GM12878 (cell line): Measurements from ENCODE around the gene WARS2. TPM values are rescaled to one million over a fixed set of nuclear protein-coding genes. Genes with fewer than 3 reads are reported as not detected.

Experiments
- ATAC-seq: fragments of 200-7000 bp; cut with Tn5 transposase; 3 replicates; pipeline ENCODE4 v1.9.1; 2020; ENCODE audit warnings: mild to moderate bottlenecking, moderate library complexity
- BruUV-seq: library from RNA; stranded (reverse); fragments of 400-500 nt; replicated peaks from 2 replicates; lab custom pipeline; 2021; lab: Mats Ljungman, UMichigan
- CTCF ChIA-PET: fragments of 300-600 bp; sonication (Branson Sonifier 250); formaldehyde crosslinking; extraction: SDS; loops from one replicate; lab custom pipeline; 2021; ENCODE audit warnings: inconsistent platforms; lab: Yijun Ruan, JAX
- POLR2A ChIA-PET: fragments of 350-600 bp; formaldehyde crosslinking; extraction: SDS; loops from one replicate; lab custom pipeline; 2021; ENCODE audit warnings: inconsistent platforms; lab: Charles Lee
- RAD21 ChIA-PET: fragments of 300-600 bp; sonication (Branson Sonifier 250); formaldehyde crosslinking; loops from one replicate; lab custom pipeline; 2023; ENCODE audit warnings: antibody characterized with exemption; ENCODE audit not compliant: unreplicated experiment; lab: Charles Lee
- SMC1A ChIA-PET: fragments of 300-600 bp; sonication (Branson Sonifier 250); formaldehyde crosslinking; loops from one replicate; lab custom pipeline; 2023; ENCODE audit not compliant: unreplicated experiment, uncharacterized antibody; lab: Charles Lee
- DNase-seq: peaks from one replicate; pipeline ENCODE4 v3.0.0-alpha.2; 2011; ENCODE audit warnings: low read depth, low spot score
- FAIRE-seq: peaks from 3 replicates; lab custom pipeline; 2011; peaks lifted over from hg19 to GRCh38; lab: Jason Lieb, UNC
- H2AFZ ChIP-seq: 2 replicates; pipeline ENCODE4 v1.6.0; 2011; ENCODE audit warnings: low read depth, low read length, control low read depth; ENCODE audit not compliant: control insufficient read depth
- H3K27ac ChIP-seq: 2 replicates; pipeline ENCODE4 v1.5.1; 2011; ENCODE audit warnings: control low read depth; ENCODE audit not compliant: control insufficient read depth, insufficient read depth
- H3K27me3 ChIP-seq, 2 experiments: replicated peaks in 1 of 2; 2 replicates each; pipeline versions ENCODE4 v1.6.0 to v1.6.1; 2011; ENCODE audit warnings: low read length in 1 of 2; ENCODE audit not compliant: control insufficient read depth in 2 of 2, insufficient read depth in 2 of 2
- H3K36me3 ChIP-seq, 2 experiments: 2 replicates each; pipeline ENCODE4 v1.5.1; 2011; ENCODE audit warnings: low read length in 1 of 2; ENCODE audit not compliant: control insufficient read depth in 2 of 2, insufficient read depth in 2 of 2
- H3K4me1 ChIP-seq: 2 replicates; pipeline ENCODE4 v1.6.1; 2011; ENCODE audit warnings: mild to moderate bottlenecking, low read length, moderate library complexity, mixed read lengths; ENCODE audit not compliant: control insufficient read depth, insufficient read depth
- H3K4me2 ChIP-seq: 2 replicates; pipeline ENCODE4 v1.6.0; 2011; ENCODE audit warnings: control low read depth; ENCODE audit not compliant: control insufficient read depth, insufficient read depth
- H3K4me3 ChIP-seq: fragments of 200-600 bp; sonication (generic); 2 replicates; pipeline ENCODE4 v1.5.1; 2016
- H3K79me2 ChIP-seq: 2 replicates; pipeline ENCODE4 v1.6.0; 2011; ENCODE audit warnings: low read length; ENCODE audit not compliant: control insufficient read depth, insufficient read depth
- H3K9ac ChIP-seq: 2 replicates; pipeline ENCODE4 v1.8.0; 2011; ENCODE audit warnings: low read length, control low read depth, mixed read lengths; ENCODE audit not compliant: control insufficient read depth, insufficient read depth
- H3K9me3 ChIP-seq: replicated peaks from 3 replicates; pipeline ENCODE4 v1.5.1; 2011; ENCODE audit warnings: mild to moderate bottlenecking, low read length; ENCODE audit not compliant: control insufficient read depth, insufficient read depth
- H4K20me1 ChIP-seq: 2 replicates; pipeline ENCODE4 v1.6.0; 2011; ENCODE audit not compliant: control insufficient read depth, insufficient read depth
- ETV6 ChIP-seq, 2 experiments: fragments of 450-650 bp in 1 of 2; IDR thresholded peaks in 1 of 2; conservative IDR thresholded peaks in 1 of 2; 2 replicates each; pipeline ENCODE4 v1.6.1; 2014; ENCODE audit warnings: antibody characterized with exemption in 1 of 2, borderline replicate concordance in 1 of 2, low read depth in 1 of 2, mild to moderate bottlenecking in 1 of 2, moderate library complexity in 1 of 2
- EZH2 ChIP-seq: IDR thresholded peaks from 2 replicates; pipeline ENCODE4 v1.6.1; 2012; ENCODE audit warnings: low read depth, mild to moderate bottlenecking, control low read depth, inconsistent platforms, low read length, borderline replicate concordance; ENCODE audit not compliant: control insufficient read depth
- HCFC1 ChIP-seq: fragments of 150-350 bp; IDR thresholded peaks from 2 replicates; pipeline ENCODE4 v1.6.1; 2014; ENCODE audit warnings: low read length
- MXI1 ChIP-seq: fragments of 150-350 bp; IDR thresholded peaks from 2 replicates; pipeline ENCODE4 v1.6.1; 2011; ENCODE audit warnings: low read depth, mild to moderate bottlenecking, inconsistent platforms, low read length, improper control_type of control experiment
- MYC ChIP-seq: IDR thresholded peaks from 2 replicates; pipeline ENCODE4 v1.6.1; 2011; ENCODE audit warnings: mild to moderate bottlenecking, low read length, moderate library complexity, inconsistent platforms; ENCODE audit not compliant: insufficient read depth, insufficient replicate concordance, insufficient read length, severe bottlenecking
- NRF1 ChIP-seq: conservative IDR thresholded peaks from 2 replicates; pipeline ENCODE4 v1.6.1; 2011; ENCODE audit warnings: mild to moderate bottlenecking, low read depth, low read length, improper control_type of control experiment
- RAD21 ChIP-seq: IDR thresholded peaks from 2 replicates; pipeline ENCODE4 v1.6.1; 2011; ENCODE audit warnings: mild to moderate bottlenecking, low read depth, low read length, moderate library complexity; ENCODE audit not compliant: insufficient read depth
- RELA ChIP-seq: fragments of 450-650 bp; IDR thresholded peaks from 2 replicates; pipeline ENCODE4 v1.8.0; 2014; ENCODE audit warnings: borderline replicate concordance; ENCODE audit not compliant: partially characterized antibody
- ZNF384 ChIP-seq: IDR thresholded peaks from 2 replicates; pipeline ENCODE4 v1.6.1; 2012; ENCODE audit warnings: low read depth, mild to moderate bottlenecking, low read length, improper control_type of control experiment, borderline replicate concordance
- WGBS: methylation state at CpG from one replicate; pipeline ENCODE4 v1.1.6; 2016; ENCODE audit warnings: low lambda C conversion rate; ENCODE audit not compliant: insufficient replicate concordance, insufficient coverage; ENCODE audit errors: missing lambda C conversion rate; 5-methylcytosine and 5-hydroxymethylcytosine counted together
- in situ Hi-C: fragments of 300-500 bp; cut with MboI; formaldehyde crosslinking; loops from 9 replicates; pipeline ENCODE4 v1.14.3; 2018; ENCODE audit warnings: mixed read lengths
- intact Hi-C: fragments of 100-400 bp; cut with micrococcal nuclease; formaldehyde crosslinking; loops from one replicate; pipeline ENCODE4 v1.14.2; 2022; ENCODE audit not compliant: unreplicated experiment
- polyA plus RNA-seq, 11 experiments: library from polyadenylated mRNA; depleted of rRNA in 4 of 11; unstranded in 6 of 11; stranded (reverse) in 5 of 11; fragments of >200 nt; fragmentation: Nextera tagmentation in 4 of 11; fragmentation: Illumina TruSeq in 1 of 11; extraction: Ambion mirVana in 4 of 11; extraction: Trizol in 1 of 11; gene quantifications; 1 replicate in 1 of 11; 2 replicates in 10 of 11; pipeline versions ENCODE4 v1.2.1 to v1.2.3, GENCODE V29; 2011 to 2016; ENCODE audit warnings: inconsistent platforms in 2 of 11, missing spikeins in 2 of 11, low read depth in 1 of 11
- total RNA-seq, 4 experiments: library from RNA; depleted of rRNA in 3 of 4; stranded (reverse); fragments of >200 nt in 3 of 4; fragmentation: Illumina TruSeq in 1 of 4; extraction: Trizol in 1 of 4; gene quantifications; 2 replicates each; pipeline versions ENCODE4 v1.2.1 to v1.2.3, GENCODE V29; 2013 to 2021
- TF ChIP-seq, protein P1 (sequence below): fragments of 150-350 bp; IDR thresholded peaks from 2 replicates; pipeline ENCODE4 v1.6.1; 2014; ENCODE audit warnings: mild to moderate bottlenecking, low read depth, low read length
- TF ChIP-seq, protein P2 (sequence below): fragments of 450-650 bp; IDR thresholded peaks from 2 replicates; pipeline ENCODE4 v1.6.1; 2017; ENCODE audit warnings: antibody characterized with exemption, mild to moderate bottlenecking, moderate library complexity
- TF ChIP-seq, protein P3 (sequence below): fragments of 450-650 bp; conservative IDR thresholded peaks from 2 replicates; pipeline ENCODE4 v1.6.1; 2017; ENCODE audit warnings: mild to moderate bottlenecking, moderate library complexity

Gene WARS2
- total and polyA plus RNA-seq, 10 of the 15 experiments (the other 5 are each of a cell fraction or from before 2014, with no cell fraction given): 5.5 to 22.2 (median 14.4) TPM

DNA sequence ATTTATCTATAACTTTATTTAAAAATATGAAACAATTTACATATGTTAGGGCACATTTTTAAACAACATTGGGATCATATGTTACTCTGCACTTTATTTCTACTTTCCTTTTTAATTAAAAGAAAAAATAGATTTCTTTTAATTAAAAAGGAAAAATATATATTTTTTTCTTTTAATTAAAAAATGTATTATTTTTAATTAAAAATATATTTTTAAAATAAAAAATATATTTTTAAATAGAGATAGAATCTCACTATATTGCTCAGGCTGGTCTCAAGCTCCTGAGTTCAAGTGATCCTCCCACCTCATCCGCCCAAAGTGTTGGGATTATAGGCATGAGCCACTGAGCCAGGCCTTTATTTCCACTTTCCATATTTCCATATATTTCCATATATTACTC is 36.7 kb downstream of the WARS2 start:
- Histone ChIP-seq H3K4me1 (no peaks in the 10 kb centered on the region), H3K79me2 (no peaks in the 10 kb centered on the region), H3K9me3 (no peaks in the 10 kb centered on the region; the same call in 2 of the 3 replicates), H4K20me1 (no peaks in the 10 kb centered on the region), H3K36me3 (no peaks in the 10 kb centered on the region), H3K4me2 (no peak overlapping the region), H3K27me3 (no peaks in the 10 kb centered on the region), H3K9ac (no peak overlapping the region), H3K27ac (no peak overlapping the region), H2AFZ (no peak overlapping the region), H3K4me3 (no peak overlapping the region)
- 100% methylated on average over 1 of the region's 1 CpG for WGBS
- ChIA-PET RAD21 (no interaction called here), POLR2A (no interaction called here), CTCF (no interaction called here), SMC1A (interaction anchor here (1.0 kb wide), 1 partner anchor 31 kb away, joined by 3 read pairs; no protein-coding TSS in a partner anchor)
- intact Hi-C loops (no loop called here), in situ Hi-C loops (no loop called here)
- BruUV-seq: no TSS peak
- TF ChIP-seq RELA (no peak), HCFC1 (no peak), ETV6 (conservative IDR thresholded peaks at IDR 0.05 in 1 of 2, IDR thresholded peaks at IDR 0.05 in 1 of 2; ENCODE audit: borderline replicate concordance in 1 of 2, low read depth in 1 of 2) (no peak), MYC (no peak), ZNF384 (no peak), EZH2 (no peak), RAD21 (no peak), NRF1 (no peak), MXI1 (no peak)
- TF ChIP-seq, protein P1, sequence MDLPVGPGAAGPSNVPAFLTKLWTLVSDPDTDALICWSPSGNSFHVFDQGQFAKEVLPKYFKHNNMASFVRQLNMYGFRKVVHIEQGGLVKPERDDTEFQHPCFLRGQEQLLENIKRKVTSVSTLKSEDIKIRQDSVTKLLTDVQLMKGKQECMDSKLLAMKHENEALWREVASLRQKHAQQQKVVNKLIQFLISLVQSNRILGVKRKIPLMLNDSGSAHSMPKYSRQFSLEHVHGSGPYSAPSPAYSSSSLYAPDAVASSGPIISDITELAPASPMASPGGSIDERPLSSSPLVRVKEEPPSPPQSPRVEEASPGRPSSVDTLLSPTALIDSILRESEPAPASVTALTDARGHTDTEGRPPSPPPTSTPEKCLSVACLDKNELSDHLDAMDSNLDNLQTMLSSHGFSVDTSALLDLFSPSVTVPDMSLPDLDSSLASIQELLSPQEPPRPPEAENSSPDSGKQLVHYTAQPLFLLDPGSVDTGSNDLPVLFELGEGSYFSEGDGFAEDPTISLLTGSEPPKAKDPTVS: no peak
- TF ChIP-seq, protein P2, sequence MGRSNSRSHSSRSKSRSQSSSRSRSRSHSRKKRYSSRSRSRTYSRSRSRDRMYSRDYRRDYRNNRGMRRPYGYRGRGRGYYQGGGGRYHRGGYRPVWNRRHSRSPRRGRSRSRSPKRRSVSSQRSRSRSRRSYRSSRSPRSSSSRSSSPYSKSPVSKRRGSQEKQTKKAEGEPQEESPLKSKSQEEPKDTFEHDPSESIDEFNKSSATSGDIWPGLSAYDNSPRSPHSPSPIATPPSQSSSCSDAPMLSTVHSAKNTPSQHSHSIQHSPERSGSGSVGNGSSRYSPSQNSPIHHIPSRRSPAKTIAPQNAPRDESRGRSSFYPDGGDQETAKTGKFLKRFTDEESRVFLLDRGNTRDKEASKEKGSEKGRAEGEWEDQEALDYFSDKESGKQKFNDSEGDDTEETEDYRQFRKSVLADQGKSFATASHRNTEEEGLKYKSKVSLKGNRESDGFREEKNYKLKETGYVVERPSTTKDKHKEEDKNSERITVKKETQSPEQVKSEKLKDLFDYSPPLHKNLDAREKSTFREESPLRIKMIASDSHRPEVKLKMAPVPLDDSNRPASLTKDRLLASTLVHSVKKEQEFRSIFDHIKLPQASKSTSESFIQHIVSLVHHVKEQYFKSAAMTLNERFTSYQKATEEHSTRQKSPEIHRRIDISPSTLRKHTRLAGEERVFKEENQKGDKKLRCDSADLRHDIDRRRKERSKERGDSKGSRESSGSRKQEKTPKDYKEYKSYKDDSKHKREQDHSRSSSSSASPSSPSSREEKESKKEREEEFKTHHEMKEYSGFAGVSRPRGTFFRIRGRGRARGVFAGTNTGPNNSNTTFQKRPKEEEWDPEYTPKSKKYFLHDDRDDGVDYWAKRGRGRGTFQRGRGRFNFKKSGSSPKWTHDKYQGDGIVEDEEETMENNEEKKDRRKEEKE: no peak
- TF ChIP-seq, protein P3, sequence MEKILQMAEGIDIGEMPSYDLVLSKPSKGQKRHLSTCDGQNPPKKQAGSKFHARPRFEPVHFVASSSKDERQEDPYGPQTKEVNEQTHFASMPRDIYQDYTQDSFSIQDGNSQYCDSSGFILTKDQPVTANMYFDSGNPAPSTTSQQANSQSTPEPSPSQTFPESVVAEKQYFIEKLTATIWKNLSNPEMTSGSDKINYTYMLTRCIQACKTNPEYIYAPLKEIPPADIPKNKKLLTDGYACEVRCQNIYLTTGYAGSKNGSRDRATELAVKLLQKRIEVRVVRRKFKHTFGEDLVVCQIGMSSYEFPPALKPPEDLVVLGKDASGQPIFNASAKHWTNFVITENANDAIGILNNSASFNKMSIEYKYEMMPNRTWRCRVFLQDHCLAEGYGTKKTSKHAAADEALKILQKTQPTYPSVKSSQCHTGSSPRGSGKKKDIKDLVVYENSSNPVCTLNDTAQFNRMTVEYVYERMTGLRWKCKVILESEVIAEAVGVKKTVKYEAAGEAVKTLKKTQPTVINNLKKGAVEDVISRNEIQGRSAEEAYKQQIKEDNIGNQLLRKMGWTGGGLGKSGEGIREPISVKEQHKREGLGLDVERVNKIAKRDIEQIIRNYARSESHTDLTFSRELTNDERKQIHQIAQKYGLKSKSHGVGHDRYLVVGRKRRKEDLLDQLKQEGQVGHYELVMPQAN: no peak
- ATAC-seq: no peak
- FAIRE-seq: no peak
- no peak for DNase-seq
